Germinal center (tissue), 1 donor: ENCODE data around the gene FTO.

ENCODE experiments used
- DNase-seq: peaks from one replicate; pipeline ENCODE4 v3.0.0; 2012; ENCODE audit warnings: mixed read lengths, low spot score

FTO gene

DNA sequence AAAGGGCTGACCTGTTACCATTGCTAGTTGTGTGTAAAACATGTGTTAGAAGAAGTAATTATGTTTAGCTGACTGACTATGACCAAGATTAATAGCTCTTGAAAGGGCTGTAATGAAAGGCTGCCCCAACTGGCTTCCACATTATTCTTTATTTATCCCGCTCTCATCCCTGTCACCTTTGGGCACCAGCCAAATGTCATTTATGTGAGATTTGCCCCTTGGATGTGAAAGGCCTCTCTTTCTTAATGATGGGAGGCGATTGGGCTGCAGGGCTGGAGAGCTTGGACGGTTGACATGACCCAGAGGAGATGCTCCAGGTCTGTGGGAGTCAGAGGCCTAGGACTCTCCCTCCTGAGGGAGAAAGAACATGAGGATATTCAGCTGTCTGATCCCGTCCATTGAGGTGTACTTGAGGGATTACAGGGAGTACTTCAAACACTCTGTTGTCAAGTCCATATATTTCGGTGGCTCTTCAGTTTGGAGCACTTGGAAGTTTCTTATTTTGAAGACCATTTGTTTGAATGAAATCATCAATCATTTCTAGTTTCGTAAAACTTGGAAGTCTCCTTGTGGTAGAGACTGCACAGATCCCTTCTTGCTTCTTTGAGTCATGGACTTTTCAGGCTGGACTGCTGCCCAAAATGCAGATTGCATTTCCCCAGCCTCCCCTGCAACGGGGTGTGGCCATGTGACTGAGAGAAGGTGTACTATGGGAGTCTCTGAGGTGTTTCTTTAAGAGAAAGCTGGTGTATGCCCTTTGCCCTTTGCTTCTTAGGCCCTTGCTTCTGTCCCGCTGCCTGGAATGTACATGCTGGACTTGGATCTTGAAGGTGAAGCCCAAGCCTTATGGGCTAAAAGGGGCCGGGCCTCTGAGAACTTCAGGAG lies 51.3 kb downstream of the FTO start:
- no peak for DNase-seq

DNA sequence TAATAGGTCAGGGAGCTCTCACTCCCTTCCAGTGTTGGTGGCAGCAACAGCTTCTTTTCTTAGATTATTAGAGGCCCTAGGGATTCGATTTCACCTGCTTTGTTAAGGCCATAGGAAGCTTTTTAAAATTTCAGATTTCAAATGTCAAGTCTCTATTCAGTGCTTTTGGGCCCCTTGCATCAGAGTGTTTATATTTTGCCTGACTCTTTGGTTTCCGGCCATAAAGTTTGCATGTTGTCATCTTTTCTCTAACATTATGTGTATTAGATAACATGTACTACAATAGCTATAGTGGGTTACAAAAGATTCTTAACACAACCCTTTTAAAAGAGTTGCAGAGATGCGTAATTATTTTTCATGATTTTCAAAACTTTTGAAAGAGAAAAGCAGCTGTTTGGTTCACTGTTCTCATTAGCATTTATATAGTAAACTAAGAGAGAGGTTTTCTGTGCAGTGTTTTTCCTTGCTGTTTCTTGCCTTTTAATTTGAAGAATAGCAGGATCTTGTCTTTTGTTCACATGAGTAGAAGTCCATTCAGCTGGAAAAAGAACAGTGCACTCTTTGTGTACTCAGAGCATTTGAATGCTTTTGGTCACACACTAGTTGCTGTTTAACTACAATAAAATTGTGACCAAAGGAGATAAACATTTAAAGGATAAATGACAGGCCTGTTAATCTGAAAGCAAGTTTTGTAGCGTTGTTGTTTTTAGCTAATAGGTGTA lies 52.5 kb downstream of the FTO start:
- DNase-seq = no peak

- DNase-seq = no peak
These were observed 54.1 kb downstream of the FTO start for GRCh38 chr16:53757971-53758609.

GRCh38 chr16:53761962-53762703 lies 58.2 kb downstream of the FTO start:
- DNase-seq = no peak

DNA sequence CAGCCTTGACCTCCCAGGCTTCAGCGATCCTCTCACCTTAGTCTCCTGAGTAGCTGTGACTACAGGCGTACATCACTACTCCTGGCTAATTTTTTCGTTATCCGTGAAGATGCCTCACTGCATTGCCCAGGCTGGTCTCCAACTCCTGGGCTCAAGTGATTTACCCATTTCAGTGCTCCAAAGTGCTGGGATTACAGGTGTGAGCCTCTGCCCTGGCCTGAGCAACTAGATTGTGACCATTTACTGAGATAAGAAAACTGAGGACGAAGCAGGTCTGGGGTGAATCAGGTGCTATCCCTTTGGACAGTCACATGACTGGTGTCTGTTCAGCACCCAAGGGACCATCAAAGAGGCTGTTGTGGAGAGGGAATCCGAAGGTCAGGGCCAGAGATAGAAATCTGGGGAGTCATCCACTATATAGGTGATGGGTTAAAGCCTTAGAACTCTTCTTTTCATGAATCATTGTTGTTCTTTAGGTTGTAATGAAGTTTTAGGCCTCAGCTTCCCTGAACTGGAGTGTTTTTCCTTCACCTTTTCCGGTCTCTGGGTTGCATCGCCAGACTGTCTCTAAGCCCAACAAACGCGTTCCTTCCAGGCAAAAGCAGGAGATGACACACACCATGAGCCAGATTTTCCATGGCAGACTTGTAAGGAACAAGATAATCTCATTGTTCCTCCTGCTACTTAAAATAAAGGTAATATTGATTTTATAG lies 62.5 kb downstream of the FTO start:
- DNase-seq = no peak

DNA sequence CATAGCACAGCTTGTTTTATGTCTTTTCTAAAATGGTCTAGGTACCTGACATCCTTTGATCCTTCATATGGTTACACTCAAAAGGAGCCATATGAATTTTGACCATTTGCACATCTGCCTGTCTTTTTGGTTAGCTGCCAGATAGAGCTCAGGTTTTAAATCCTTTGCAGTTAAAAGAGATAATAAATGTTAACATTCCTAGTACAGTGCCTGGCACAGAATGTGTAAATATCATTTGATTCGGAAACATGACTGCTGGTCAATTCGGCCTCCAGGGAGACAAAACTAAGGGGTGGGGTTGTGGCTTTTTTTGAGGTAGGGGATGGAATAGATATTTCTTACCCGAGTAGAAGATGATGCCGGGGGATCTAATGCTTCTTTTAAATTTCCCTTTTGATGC lies 64.2 kb downstream of the FTO start:
- no peak for DNase-seq

GRCh38 chr16:53768593-53768992 lies 64.6 kb downstream of the FTO start:
- DNase-seq = no peak

DNA sequence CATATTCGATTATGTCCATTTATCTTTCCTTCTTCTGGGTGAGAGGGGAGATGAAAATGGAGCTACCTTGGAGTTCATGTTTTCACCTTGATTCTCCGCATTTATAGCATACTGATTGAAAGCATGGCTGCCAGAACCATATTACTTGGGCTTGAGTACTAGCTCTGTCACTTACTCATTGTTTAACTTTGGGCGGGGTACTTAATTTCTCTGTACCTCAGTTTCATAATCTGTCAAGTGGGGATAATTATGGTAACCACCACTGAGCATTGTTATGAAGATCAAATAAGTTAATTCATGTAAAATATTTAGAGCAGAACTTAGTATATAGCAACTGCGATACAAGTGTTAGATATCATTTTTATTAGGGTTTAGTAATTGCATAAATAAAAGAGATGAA lies 65.2 kb downstream of the FTO start:
- no peak for DNase-seq

GRCh38 chr16:53769787-53770186 lies 65.8 kb downstream of the FTO start:
- no peak for DNase-seq

DNA sequence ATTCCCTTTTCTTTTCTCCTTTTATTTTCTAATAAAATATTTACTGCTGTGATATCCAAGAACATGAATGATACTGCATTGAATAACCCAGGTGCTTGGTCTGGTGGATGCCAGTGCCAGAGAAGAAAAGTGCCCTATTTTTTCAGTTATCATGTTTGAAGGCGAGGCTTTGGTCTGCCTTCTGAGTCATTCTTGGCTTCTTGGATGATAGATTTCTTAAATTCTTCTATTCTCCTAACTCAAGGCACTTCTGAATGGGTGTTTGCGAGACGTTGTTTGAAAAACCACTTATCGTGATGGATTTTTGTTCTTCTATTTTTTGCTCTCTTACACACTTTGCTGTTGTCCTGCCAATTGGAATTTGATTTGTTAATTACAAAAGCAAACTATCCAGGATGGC lies 66.7 kb downstream of the FTO start:
- DNase-seq = no peak

GRCh38 chr16:53771655-53772497 lies 67.9 kb downstream of the FTO start:
- DNase-seq = no peak

- peak; percentile 6 for DNase-seq
These were observed 69.3 kb downstream of the FTO start for GRCh38 chr16:53773150-53773846.

GRCh38 chr16:53773881-53774280 lies 69.9 kb downstream of the FTO start:
- no peak for DNase-seq

DNA sequence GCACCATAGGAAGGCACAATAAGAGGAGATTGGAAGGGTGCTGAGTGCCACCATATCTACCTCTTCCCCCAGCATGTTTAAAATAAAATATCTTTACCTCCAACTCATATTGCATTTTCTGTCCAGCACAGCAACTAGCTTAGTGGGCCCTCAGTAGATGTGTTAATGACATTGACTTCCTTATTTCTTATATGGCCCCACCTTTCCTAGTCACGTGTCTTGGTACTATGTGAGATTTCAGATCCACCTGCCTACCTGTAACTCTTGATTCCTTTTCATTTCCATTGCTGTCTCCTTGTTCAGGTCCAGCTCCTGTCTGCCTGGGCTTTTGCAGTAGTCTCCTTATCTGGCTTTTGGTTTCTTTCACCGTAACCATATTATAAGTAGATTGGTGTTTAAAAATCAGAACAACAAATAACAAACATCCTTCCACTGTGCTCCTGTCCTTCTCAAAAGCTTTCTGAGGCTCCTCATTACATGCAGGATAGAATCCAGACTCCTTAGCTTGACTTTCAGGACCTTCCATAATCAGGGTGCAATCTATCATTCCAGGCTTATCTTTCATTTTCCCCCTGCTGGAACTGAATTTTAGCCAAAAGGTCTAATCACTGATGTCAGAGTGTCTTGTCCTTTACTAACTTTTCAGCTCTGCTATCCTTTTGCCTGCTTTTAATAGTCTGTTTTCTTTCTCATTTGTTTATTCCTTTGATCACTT lies 71.3 kb downstream of the FTO start:
- DNase-seq = no peak

DNA sequence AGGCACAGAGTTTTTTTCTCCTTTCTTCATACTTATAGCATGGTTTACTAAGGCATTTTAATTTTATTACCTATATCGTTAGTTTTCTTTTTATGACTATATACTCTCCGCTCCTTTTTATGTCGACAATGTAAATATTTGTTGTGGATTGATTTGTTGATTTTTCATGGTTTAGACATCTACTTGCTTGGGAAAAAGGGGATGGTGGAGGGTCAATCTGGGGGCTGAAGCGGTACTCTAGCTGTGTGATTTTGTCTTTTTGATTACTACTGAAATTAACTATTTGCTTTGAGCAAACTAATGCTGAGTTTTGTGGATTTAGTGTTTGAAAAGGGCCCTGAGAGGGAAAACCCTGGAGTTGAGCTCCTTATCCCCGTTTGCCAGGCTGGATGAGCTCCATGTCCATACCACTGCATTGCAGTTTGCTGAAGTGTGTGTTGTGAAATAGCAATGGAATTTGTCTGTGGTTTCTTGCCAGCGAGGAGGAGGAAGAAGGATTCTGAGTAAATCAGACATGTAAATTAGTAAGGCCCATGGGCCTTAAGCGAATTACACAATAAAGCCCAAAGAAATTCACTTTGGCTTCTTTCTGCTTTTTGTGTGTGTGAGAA lies 72.0 kb downstream of the FTO start:
- no peak for DNase-seq

DNA sequence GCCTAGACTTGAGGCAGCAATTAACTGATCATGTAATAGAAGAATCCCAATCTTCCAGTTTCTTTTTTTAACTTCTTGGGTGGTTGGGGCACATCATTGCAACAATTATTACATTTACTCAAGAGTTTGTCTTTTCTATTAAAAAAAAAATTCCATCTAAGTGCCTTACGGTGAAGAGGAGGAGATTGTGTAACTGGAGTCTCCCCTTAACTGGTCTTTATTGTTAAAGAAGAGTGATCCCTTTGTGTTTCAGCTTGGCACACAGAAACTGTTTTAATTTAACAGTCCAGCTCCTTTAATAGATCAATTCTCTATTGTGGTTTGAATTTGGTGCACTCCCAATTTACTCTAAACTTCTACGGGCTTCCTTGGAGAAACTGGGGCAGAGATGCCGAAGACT lies 75.2 kb downstream of the FTO start:
- no peak for DNase-seq

GRCh38 chr16:53780051-53780450 lies 76.1 kb downstream of the FTO start:
- DNase-seq = no peak

DNA sequence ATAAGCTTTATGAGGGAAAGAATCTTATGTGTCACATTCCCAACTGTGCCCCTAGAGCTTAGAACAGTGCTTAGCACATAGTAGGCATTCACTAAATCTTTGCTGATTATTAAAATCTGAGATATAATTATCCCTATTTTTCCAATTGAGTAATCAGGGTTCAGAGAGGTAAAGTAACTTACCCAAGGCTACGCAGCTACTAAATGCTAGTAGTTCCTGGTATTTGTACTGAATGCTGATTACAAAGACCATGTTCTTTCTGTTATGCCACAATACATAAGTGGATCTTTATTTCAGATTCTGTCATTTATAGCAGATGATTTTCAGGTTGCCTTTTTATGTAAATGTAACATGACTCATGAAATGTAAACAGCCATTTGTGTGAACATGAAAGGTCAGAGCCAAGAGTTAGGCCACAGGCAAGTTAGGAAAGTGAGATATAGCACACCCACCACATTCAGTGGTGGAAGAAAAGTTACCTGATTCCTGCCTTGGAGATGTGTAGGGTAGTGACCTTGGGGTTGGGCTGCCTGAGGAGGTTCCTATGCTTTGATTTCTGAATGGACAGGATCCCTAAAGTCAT lies 77.2 kb downstream of the FTO start:
- no peak for DNase-seq

DNA sequence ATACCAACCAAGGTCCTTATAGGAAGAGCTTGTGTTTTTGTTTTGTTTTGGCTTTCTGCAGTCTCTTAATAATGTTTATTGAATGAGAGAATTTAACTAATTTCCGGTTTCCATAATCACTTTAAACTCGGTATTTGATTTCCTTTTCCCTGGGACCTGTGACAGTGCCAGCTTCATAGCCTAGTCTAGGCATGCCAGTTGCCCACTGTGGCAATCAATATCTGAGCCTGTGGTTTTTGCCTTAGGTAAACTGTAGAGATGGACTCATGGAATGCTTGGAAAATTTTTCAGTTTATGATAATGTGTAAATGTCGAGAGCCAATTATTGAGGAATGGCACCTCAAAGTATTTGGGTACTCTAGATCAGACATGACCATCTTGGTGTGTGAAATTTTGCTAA lies 78.2 kb downstream of the FTO start:
- DNase-seq = no peak
